Measurements from ENCODE around the gene C4BPB.

Gene C4BPB

GRCh38 chr1:207085887-207086286 lies 2.8 kb upstream of the C4BPB start:
- no peak for DNase-seq (ENCODE audit: low spot score)

- DNase-seq (ENCODE audit: low spot score): no peak
Measured at GRCh38 chr1:207088161-207088560, 499 bp upstream of the C4BPB start.

GRCh38 chr1:207089627-207090355 lies 1.1 kb downstream of the C4BPB start:
- no peak for DNase-seq (ENCODE audit: low spot score)

DNA sequence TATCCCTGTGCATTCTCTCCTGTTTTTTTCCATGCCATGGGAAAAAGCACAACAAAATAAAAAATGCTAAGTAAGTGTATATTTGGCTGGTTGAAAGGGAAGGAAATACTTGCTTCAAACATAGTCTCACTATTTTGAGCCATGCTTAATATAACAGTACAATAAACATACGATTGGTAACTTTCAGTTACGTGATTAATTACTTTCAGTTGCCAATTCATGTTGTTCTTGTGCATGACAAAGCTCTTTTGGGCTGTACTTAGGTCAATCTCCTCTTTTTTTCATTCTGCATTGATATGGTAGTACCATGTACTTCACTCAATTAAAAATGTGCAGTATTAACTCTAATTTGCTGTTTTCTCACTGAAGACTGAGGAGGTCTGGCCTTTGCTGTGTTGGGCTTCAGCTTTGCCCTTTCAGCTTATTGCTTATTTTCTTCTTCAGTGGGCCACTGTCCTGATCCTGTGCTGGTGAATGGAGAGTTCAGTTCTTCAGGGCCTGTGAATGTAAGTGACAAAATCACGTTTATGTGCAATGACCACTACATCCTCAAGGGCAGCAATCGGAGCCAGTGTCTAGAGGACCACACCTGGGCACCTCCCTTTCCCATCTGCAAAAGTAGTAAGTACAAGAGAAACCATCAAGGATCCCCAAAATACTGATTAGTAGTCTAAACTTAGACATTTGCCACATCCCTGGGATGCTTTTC lies 2.7 kb downstream of the C4BPB start:
- DNase-seq (ENCODE audit: low spot score): no peak

- no peak for DNase-seq (ENCODE audit: low spot score)
Measured at GRCh38 chr1:207093944-207094343, 5.3 kb downstream of the C4BPB start.

DNA sequence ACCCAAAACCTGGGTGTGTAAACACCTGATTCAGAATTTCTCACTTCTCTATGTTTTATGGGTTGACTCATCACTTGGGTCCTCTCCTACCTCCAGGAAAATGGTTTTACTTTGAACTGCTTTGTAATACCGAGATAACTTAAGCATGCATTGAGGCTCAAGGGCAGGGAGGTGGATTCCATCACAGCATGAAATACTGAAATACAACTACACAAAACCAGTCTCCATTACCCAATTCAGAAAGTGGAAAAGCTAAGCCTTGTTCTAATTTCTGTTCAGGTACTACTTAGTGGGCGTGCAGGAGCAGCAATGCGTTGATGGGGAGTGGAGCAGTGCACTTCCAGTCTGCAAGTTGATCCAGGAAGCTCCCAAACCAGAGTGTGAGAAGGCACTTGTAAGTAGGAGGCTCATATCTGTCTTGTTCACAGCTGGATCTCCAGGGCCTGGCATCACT lies 9.2 kb downstream of the C4BPB start:
- no peak for DNase-seq (ENCODE audit: low spot score)

- no peak for DNase-seq (ENCODE audit: low spot score)
Measured at GRCh38 chr1:207101720-207102119, 13.1 kb downstream of the C4BPB start.

- DNase-seq (ENCODE audit: low spot score): no peak
Measured at GRCh38 chr1:207102146-207102545, 13.5 kb downstream of the C4BPB start.

DNA sequence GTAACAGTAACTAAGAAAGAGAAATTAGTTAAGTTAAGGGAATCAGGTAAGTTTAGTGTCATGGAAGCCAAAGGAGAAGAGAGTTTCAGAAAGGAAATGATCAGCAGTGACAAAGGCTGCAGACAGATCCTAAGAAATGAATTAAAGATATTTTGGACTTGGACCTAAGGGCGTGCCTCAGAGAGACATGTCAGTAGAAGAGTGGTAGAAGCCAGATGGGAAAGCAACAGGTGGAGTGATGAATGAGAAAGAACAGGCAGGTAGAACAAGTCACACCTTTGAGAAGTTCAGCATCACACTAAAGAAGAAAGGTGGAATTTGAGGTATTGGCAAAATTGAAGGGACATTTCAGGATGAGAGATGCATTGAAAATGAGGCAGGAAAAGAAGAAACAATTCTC lies 14.0 kb downstream of the C4BPB start:
- DNase-seq (ENCODE audit: low spot score): no peak

DNA sequence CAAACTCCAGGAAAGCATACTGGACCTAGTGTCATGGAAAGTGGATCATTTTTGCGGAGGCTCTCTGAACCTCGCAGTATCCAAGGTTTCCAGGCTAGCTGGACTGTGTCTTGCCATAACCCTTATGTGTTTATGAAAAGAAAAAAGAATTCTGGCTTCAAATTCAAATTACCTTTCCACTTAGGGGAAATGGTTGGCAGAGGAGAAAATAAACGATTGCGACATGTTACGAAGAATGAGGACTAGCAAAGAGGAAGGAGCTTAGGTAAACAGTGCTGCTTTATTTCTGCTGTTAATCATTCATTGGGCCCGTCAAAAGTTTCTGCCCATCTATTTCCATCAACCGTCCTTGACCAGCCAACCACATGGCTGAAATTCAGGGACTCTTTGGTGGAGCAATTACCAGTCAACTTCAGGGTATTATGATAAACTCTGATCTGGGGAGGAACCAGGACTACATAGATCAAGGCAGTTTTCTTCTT lies 15.3 kb downstream of the C4BPB start, which contains the start of gene C4BPA:
TSS of gene C4BPA (plus strand) at position 342 of the 482 bp plus-strand sequence. CDS start 8,793 bp downstream, outside the sequence.
- no peak for DNase-seq (ENCODE audit: low spot score)

DNA sequence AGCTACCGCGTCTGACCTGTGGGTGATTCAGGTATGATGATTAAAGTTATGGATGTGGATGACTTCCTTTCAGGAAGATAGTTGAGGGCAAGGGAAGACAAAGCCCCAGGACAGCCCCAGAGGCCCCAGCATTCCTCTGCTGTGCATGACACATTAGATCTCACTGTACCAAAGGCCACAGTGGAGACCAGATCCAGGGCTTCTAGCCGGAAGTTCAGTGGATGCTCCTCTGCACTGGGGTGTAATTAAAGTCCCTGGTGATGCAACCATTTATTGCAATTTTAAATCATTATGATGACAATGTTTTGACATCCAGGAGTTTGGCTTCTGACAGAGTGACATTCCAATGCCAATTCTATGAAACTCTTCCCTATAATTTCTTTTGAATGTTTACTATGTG lies 20.3 kb downstream of the C4BPB start:
- DNase-seq (ENCODE audit: low spot score): no peak

GRCh38 chr1:207112616-207113296 lies 24.1 kb downstream of the C4BPB start:
- no peak for DNase-seq (ENCODE audit: low spot score)

DNA sequence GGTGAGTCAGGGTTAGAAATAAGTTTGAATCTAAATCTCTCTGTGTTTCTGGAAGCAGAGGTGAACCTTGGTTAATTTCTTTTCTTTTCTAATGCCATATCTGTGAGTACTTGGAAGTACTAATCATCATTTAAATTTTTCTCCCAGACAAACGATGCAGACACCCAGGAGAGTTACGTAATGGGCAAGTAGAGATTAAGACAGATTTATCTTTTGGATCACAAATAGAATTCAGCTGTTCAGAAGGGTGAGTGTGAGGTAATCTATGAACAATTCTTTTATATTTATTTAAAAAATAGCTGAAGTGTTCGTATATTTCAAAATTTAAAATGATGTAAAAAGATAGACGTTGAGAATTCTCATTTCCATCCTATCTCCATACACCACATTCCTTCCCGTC lies 26.6 kb downstream of the C4BPB start:
- DNase-seq (ENCODE audit: low spot score): no peak

- DNase-seq (ENCODE audit: low spot score): no peak
Measured at GRCh38 chr1:207124389-207124788, 35.7 kb downstream of the C4BPB start.

DNA sequence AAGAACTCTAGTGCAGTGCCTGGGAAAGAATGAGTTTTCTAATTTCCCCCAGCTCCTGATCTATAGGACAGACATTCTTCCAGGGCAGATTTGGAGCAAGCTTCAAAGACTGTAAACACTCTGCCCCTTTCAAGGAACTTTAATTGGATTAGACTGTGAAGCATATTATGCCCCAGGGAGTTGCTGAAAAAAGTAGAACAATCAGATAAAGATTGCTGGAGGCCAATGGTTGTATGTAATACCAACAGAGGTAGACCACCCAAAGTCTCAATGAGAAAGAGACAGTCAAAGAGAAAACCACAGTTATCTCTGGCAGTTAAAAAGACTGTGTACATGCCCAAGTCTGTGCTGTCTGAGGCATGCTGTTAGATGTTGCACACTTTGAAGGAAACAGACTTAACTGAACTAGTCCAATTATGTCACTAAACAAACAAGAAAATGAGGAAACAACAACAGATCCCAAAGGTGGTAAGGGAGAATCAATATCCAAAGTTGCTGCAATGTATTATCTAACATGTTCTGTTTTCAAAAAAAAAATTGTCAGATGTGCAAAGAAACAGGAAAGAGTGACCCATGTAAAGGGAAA lies 39.8 kb downstream of the C4BPB start:
- DNase-seq (ENCODE audit: low spot score): no peak

GRCh38 chr1:207129053-207129452 lies 40.4 kb downstream of the C4BPB start:
- DNase-seq (ENCODE audit: low spot score): no peak

GRCh38 chr1:207130252-207131036 lies 41.8 kb downstream of the C4BPB start:
- DNase-seq (ENCODE audit: low spot score): no peak

DNA sequence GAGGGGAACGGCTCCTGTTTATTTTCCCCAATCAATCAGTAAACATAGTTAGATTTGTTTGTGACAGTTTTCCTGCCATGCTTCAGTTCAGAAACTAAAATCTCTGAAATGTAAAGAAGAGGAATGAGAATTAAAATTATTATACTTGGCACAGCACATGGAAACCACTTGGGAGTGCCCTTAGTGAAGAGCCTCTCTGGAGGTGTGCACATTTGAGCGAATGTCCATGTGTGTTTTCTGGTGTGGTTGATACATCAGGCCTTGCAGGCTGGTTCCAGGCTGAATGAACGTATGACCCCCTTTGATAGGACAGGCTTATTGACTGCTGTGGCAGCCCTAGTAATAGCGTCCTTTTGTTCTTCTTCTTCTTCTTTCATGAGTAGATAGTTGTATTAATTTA lies 42.5 kb downstream of the C4BPB start:
- no peak for DNase-seq (ENCODE audit: low spot score)

DNA sequence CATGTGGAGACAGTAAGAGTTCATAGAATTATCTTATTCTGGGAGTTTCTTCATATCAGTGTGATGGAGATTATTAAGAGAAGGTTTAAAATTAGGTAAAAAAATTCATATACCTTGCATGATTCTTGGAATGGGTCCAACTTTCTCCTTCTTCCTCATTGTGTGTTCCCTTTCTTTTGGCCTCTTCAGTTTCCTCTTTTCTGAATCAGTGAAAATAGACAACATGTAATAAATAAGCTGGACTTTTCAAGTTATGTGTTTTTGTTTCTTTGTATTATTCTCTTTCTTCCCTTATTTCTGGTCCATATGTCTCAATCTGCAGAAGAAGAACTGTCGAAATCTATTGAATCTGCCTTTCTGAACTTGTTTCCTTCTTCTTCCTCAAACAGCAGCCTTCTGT lies 45.9 kb downstream of the C4BPB start:
- no peak for DNase-seq (ENCODE audit: low spot score)

- DNase-seq (ENCODE audit: low spot score): no peak
Measured at GRCh38 chr1:207139616-207140015, 51.0 kb downstream of the C4BPB start.

- no peak for DNase-seq (ENCODE audit: low spot score)
Measured at GRCh38 chr1:207140536-207140935, 51.9 kb downstream of the C4BPB start.

Measured in cerebellar cortex (tissue), 1 donor.